Measurements from ENCODE around the gene BUD23.

The BUD23 gene

GRCh38 chr7:73702665-73703064 lies 19.3 kb downstream of the BUD23 start:
- no peaks in the 10 kb centered on the region for H3K4me1 ChIP-seq (ENCODE audit: low read depth, poor library complexity, severe bottlenecking)
- H4K20me1 ChIP-seq (ENCODE audit: insufficient read depth), result no peaks in the 10 kb centered on the region
- H3K79me2 ChIP-seq (ENCODE audit: insufficient read depth, low read depth), result no peaks in the 10 kb centered on the region
- H3K36me3 ChIP-seq (ENCODE audit: insufficient read depth), result no peaks in the 10 kb centered on the region; the same call in 1 of the 2 replicates
- no peak overlapping the region for H3K4me3 ChIP-seq (IDR thresholded peaks at IDR 0.05; ENCODE audit: insufficient read depth, low read depth, low read length)
- H3K4me2 ChIP-seq, result no peak overlapping the region
- no peaks in the 10 kb centered on the region for H3K27me3 ChIP-seq (ENCODE audit: insufficient read depth, low read depth)
- H3K9ac ChIP-seq, result no peak overlapping the region
- no peak overlapping the region for H3K27ac ChIP-seq
- H2AFZ ChIP-seq (ENCODE audit: low read depth), result no peak overlapping the region
- no peak for TF ChIP-seq CTCF (conservative IDR thresholded peaks at IDR 0.05; ENCODE audit: low read depth, low read length)

DNA sequence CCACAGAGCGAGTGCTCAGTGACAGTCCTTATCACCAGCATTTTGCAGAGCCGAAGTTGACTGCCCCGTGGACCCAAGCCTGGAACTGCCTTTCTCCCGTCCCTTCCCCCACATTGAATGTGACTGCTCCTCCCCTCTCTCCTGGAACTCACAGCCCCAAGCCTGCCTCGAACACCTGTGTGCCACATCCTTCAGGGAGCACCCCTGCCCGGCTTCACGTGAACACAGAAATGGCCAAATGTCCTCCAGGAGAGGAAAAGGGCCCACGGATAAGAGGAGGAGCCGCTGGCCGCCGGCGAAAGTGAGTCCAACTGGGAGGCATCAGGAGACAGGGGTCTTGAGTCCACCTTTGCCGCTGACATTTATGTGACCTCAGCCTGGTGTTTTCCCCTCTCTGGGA lies 19.8 kb downstream of the BUD23 start:
- Histone ChIP-seq H3K4me1 (ENCODE audit: low read depth, poor library complexity, severe bottlenecking) (no peaks in the 10 kb centered on the region), H3K27ac (no peak overlapping the region), H3K4me2 (no peak overlapping the region), H3K9ac (no peak overlapping the region), H3K27me3 (ENCODE audit: insufficient read depth, low read depth) (no peaks in the 10 kb centered on the region), H2AFZ (ENCODE audit: low read depth) (no peak overlapping the region), H4K20me1 (ENCODE audit: insufficient read depth) (no peaks in the 10 kb centered on the region), H3K79me2 (ENCODE audit: insufficient read depth, low read depth) (no peaks in the 10 kb centered on the region), H3K36me3 (ENCODE audit: insufficient read depth) (no peaks in the 10 kb centered on the region), H3K4me3 (IDR thresholded peaks at IDR 0.05; ENCODE audit: insufficient read depth, low read depth, low read length) (no peak overlapping the region)
- TF ChIP-seq CTCF (conservative IDR thresholded peaks at IDR 0.05; ENCODE audit: low read depth, low read length), result no peak

DNA sequence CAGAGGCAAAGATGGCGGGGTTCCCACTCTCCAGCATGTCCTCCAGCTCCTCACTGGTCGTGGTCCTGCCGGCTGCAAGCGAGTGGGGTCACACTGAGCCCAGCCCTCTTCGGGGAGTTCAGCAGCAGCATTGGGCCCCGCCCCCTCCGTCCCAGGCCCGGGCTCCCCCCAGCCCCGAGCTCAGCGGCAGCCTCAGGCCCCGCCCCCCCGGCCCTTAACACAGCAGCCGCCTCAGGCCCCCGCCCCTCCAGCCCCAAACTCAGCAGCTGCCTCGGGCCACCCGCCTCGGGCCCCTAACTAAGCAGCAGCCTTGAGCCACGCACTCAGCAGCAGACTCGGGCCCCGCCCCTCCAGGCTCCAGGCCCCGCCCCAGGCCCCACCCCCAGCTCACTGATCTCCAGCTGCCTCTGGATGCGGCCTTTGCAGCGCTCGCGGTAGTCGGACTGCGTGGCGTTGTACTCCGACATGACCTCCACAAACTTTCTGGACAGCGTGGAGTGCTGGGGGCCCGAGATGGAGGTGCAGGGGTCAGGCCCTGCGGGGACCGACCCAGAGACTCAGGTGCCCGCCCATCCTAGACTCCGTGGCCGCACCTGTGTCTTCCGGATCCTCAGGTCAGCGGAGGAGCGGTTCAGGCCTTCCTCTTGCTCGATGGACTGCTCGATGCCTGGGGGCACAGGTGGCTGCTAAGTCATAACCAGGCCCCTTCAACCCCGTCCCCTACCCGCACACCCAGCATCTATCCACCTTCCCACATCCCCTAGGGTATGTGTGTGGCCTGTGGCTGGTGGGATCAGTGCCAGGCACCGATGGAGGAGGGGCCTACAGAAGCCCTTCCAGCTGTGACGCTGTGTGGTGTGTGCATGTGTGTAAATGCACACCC lies 20.6 kb downstream of the BUD23 start:
- no peaks in the 10 kb centered on the region for H3K4me1 ChIP-seq (ENCODE audit: low read depth, poor library complexity, severe bottlenecking)
- no peaks in the 10 kb centered on the region for H3K27me3 ChIP-seq (ENCODE audit: insufficient read depth, low read depth)
- TF ChIP-seq CTCF (conservative IDR thresholded peaks at IDR 0.05; ENCODE audit: low read depth, low read length), result no peak
- H3K27ac ChIP-seq, result no peak overlapping the region
- no peaks in the 10 kb centered on the region for H4K20me1 ChIP-seq (ENCODE audit: insufficient read depth)
- H3K4me2 ChIP-seq, result no peak overlapping the region
- no peak overlapping the region for H2AFZ ChIP-seq (ENCODE audit: low read depth)
- H3K79me2 ChIP-seq (ENCODE audit: insufficient read depth, low read depth), result no peaks in the 10 kb centered on the region
- H3K36me3 ChIP-seq (ENCODE audit: insufficient read depth), result no peaks in the 10 kb centered on the region
- no peak overlapping the region for H3K4me3 ChIP-seq (IDR thresholded peaks at IDR 0.05; ENCODE audit: insufficient read depth, low read depth, low read length)
- no peak overlapping the region for H3K9ac ChIP-seq

GRCh38 chr7:73704640-73705550 lies 21.5 kb downstream of the BUD23 start:
- H3K4me3 ChIP-seq (IDR thresholded peaks at IDR 0.05; ENCODE audit: insufficient read depth, low read depth, low read length), result no peak overlapping the region
- no peak overlapping the region for H2AFZ ChIP-seq (ENCODE audit: low read depth)
- no peak overlapping the region for H3K9ac ChIP-seq
- no peak overlapping the region for H3K27ac ChIP-seq
- H3K36me3 ChIP-seq (ENCODE audit: insufficient read depth), result no peaks in the 10 kb centered on the region
- H3K27me3 ChIP-seq (ENCODE audit: insufficient read depth, low read depth), result no peaks in the 10 kb centered on the region
- no peaks in the 10 kb centered on the region for H3K4me1 ChIP-seq (ENCODE audit: low read depth, poor library complexity, severe bottlenecking)
- TF ChIP-seq CTCF (conservative IDR thresholded peaks at IDR 0.05; ENCODE audit: low read depth, low read length), result no peak
- H3K4me2 ChIP-seq, result no peak overlapping the region
- H4K20me1 ChIP-seq (ENCODE audit: insufficient read depth), result no peaks in the 10 kb centered on the region
- no peaks in the 10 kb centered on the region for H3K79me2 ChIP-seq (ENCODE audit: insufficient read depth, low read depth)
